Effector memory CD4-positive, alpha-beta T cell (primary cell): ENCODE results near the gene IL33.

Experiments
- DNase-seq, 3 donors: peaks; one replicate each; pipeline ENCODE4 v3.0.0-alpha.2; 2020
- H3K27ac ChIP-seq: 2 replicates; pipeline ENCODE4 v1.7.0; 2013; ENCODE audit warnings: mild to moderate bottlenecking, low read length, moderate library complexity; ENCODE audit not compliant: insufficient read depth, poor library complexity, severe bottlenecking
- H3K27me3 ChIP-seq: replicated peaks from 2 replicates; pipeline ENCODE4 v1.7.0; 2013; ENCODE audit warnings: mild to moderate bottlenecking, low read length; ENCODE audit not compliant: insufficient read depth, control insufficient read depth, poor library complexity, severe bottlenecking
- H3K36me3 ChIP-seq: 2 replicates; pipeline ENCODE4 v1.7.0; 2013; ENCODE audit warnings: mild to moderate bottlenecking, low read length, moderate library complexity; ENCODE audit not compliant: control insufficient read depth, insufficient read depth
- H3K4me1 ChIP-seq: 2 replicates; pipeline ENCODE4 v1.7.0; 2013; ENCODE audit warnings: low read length, mild to moderate bottlenecking; ENCODE audit not compliant: control insufficient read depth, insufficient read depth, poor library complexity, severe bottlenecking
- H3K4me3 ChIP-seq: 2 replicates; pipeline ENCODE4 v1.7.0; 2013; ENCODE audit warnings: low read length, low read depth, mild to moderate bottlenecking; ENCODE audit not compliant: insufficient read depth, poor library complexity, severe bottlenecking
- H3K9me3 ChIP-seq: 2 replicates; pipeline ENCODE4 v1.7.0; 2013; ENCODE audit warnings: mild to moderate bottlenecking, low read length, moderate library complexity; ENCODE audit not compliant: control insufficient read depth

IL33 gene

DNA sequence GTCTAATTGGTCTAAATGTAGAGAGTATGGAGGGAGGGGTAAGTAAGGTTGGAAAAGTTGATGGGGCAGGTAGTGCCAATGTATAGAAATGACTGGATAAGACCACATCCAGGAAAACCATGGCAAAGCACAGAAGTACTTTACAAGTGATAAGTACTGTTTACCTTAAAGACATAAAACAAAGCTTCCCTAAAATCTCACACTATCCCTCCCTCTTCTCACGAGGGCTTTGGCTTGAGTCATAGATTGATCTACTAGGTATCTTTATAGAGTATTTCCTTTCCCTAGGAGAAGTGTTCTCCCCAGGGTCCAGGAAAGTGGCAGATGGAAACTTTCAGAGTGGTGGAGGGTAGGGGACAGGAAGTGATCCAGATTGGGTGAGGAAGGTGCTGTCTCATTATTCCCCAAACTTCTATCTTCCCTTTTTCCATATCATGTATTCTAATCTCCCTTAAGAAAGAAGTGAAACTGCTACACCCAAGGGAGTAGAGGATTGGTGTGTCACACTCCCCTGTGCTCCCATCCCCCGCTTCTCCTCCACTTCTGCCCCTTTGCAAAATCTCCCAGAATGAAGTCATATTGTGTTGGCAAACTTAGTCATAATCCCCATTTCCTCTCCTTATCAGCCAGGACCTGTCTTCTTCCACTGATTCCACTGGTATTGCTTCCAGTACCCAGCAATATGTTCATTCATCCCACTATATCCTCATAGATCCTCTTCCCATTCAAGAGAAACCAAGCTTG, 14.6 kb downstream of the IL33 start:
- no peaks in the 10 kb centered on the region for H3K27me3 ChIP-seq
- H3K4me3 ChIP-seq = no peak overlapping the region
- no peaks in the 10 kb centered on the region for H3K36me3 ChIP-seq
- H3K4me1 ChIP-seq = no peaks in the 10 kb centered on the region
- H3K9me3 ChIP-seq = no peaks in the 10 kb centered on the region
- no peak for DNase-seq
- H3K27ac ChIP-seq = no peak overlapping the region

DNA sequence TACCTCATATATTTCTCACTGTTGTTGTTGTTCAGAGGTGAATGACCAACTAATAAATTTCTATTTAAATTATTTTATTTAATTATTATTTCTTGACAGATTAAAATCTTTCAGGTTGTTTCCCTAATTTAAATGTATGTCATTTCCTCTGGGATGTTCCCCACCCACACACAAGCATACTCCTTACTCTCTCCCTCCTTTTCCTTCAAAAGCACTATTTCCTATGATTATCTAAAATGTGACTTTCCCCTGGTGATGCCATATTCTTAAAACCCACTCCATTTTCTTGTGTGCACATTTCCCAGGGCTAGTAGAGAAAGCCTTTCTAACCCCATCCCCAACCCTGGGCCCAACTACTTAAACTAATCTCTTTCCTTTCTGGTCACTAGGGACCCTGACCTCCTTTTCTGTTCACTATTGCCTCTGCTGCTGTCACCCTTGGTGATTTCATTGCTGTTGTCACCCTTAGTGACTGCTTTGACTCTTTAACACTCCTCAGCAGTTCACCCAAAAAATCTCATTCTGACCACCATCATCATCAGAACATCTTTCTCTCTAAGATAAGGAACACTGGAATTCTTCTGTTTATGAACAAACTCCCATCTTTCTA, 16.8 kb downstream of the IL33 start:
- DNase-seq = no peak
- no peaks in the 10 kb centered on the region for H3K4me1 ChIP-seq
- no peaks in the 10 kb centered on the region for H3K27me3 ChIP-seq
- no peak overlapping the region for H3K4me3 ChIP-seq
- no peak overlapping the region for H3K27ac ChIP-seq
- H3K36me3 ChIP-seq = no peaks in the 10 kb centered on the region
- no peaks in the 10 kb centered on the region for H3K9me3 ChIP-seq

DNA sequence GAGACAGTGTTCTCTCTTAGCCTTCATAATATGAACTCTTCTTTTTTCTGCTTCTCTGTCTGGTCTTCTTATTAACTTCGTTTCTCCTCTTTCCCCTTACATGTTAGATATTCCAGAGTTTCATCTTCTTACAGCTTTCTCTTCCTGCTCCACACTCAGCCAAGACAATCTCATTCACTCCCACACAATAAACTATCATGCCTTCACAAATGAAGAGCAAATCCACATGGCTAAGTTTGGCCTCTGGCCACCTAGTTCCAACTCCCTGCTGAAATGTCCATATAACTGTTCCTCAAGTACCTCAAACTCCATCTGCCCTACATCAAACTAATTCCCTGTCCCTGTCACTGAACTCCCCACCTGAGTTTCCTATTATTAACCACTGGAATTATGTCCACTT, 18.4 kb downstream of the IL33 start:
- Histone ChIP-seq H3K36me3 (no peaks in the 10 kb centered on the region), H3K27me3 (no peaks in the 10 kb centered on the region), H3K9me3 (no peaks in the 10 kb centered on the region), H3K4me3 (no peak overlapping the region), H3K4me1 (no peaks in the 10 kb centered on the region), H3K27ac (no peak overlapping the region)
- no peak for DNase-seq

DNA sequence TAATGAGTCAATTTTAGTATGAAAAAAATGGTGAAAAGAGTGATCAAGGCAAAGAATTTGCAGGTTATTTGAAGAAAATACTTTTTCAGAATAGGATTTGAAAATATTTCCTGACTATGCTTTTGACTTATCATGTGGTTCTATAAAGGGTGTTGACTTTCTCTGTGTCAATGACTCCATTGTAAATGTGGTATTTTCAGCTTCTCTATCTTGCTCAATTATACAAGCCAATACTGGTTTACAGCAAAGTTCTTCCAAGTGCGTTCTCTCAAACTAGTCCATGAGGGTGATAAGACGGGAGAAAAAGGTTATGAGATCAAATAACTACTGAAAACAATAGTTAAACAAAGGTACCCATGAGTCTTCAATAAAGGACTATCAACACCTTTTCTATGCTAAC, 21.7 kb downstream of the IL33 start:
- no peak for DNase-seq
- Histone ChIP-seq H3K4me1 (no peaks in the 10 kb centered on the region), H3K4me3 (no peak overlapping the region), H3K36me3 (no peaks in the 10 kb centered on the region), H3K27ac (no peak overlapping the region), H3K9me3 (no peaks in the 10 kb centered on the region), H3K27me3 (no peaks in the 10 kb centered on the region)

DNA sequence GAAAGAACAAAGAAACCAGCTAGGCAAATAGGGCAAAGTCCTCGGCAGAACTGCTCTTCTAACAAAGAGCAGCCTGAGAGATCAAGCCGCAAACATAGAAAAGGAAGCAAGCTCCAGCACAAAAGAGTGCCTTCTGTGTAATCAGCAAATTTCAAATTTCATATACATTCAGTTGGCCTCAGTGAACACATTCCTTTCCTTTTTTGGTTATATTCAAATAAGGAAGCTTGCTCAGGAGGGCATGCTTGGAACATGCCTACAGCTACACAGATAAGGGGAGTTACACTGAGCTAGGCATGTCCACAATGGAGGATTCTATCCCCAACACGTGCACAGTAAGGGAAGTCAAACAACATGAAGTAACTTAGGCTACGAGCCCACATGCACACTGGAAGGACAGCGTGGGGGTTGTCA, 23.4 kb downstream of the IL33 start:
- DNase-seq = no peak
- H3K27ac ChIP-seq = no peak overlapping the region
- H3K4me3 ChIP-seq = no peak overlapping the region
- no peaks in the 10 kb centered on the region for H3K4me1 ChIP-seq
- H3K36me3 ChIP-seq = no peaks in the 10 kb centered on the region
- H3K9me3 ChIP-seq = no peaks in the 10 kb centered on the region
- H3K27me3 ChIP-seq = no peaks in the 10 kb centered on the region

DNA sequence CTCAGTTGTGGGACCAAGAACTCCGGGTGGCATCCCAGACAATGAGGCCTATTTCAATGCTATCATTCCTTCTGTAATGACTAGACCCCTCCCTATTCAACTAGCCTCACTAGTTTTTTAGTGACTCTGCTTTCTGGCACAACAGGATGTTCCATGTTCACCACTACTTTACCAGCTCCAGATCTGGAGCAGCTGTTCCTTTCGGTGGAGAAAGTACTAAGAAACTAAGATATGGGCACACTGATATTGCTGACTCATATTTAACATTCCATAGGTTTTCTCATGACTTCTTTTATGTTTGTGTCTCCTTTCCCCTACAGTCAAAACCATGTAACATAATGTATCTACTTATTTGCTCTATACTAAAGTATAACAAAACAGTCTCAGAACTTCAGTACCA, 24.1 kb downstream of the IL33 start:
- H3K27me3 ChIP-seq = no peaks in the 10 kb centered on the region
- DNase-seq = no peak
- no peak overlapping the region for H3K4me3 ChIP-seq
- no peak overlapping the region for H3K27ac ChIP-seq
- H3K4me1 ChIP-seq = no peaks in the 10 kb centered on the region
- no peaks in the 10 kb centered on the region for H3K9me3 ChIP-seq
- no peaks in the 10 kb centered on the region for H3K36me3 ChIP-seq

DNA sequence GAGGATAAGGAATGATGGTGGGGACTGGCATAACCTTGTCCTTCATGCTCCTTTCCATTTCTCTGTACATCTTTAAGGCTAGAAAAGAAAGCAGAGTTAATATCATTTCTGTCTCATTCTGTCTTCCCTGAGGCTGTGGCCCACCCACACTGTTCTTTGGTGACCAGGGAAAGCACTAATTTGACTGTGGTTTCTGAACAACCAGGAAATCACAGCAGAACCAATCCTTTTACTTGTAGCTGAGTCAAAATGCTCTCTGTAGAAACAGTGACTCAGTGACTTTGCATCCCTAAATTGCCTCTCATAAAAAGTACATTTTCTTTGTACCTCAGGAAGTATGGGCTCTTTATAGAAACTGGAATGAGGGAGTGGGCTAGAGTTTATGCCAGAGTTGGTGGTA, 28.1 kb downstream of the IL33 start:
- no peaks in the 10 kb centered on the region for H3K36me3 ChIP-seq
- no peak for DNase-seq
- H3K4me1 ChIP-seq = no peaks in the 10 kb centered on the region
- H3K9me3 ChIP-seq = no peaks in the 10 kb centered on the region
- no peak overlapping the region for H3K27ac ChIP-seq
- no peaks in the 10 kb centered on the region for H3K27me3 ChIP-seq
- H3K4me3 ChIP-seq = no peak overlapping the region

DNA sequence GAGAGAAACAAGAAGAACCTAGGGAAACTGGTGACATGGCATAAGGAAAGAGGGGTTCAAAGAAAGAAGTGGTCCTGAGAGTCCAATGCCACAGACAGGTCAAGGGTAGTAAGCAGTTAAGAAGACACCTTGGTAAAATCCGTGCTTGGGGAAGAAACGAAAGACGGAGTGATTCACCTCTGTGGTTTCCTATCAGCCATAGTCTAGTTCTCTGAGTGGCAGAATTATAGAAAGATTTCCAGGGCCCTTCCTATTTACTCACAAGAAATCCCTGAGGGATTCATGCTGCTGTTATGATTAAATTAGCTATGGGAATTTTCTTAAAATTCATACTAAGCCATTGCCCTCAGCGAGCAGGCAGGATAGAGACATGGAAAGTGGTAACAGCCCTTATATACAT, 31.7 kb downstream of the IL33 start:
- no peak for DNase-seq
- Histone ChIP-seq H3K27ac (no peak overlapping the region), H3K4me3 (no peak overlapping the region), H3K9me3 (no peaks in the 10 kb centered on the region), H3K27me3 (no peaks in the 10 kb centered on the region), H3K4me1 (no peaks in the 10 kb centered on the region), H3K36me3 (no peaks in the 10 kb centered on the region)

DNA sequence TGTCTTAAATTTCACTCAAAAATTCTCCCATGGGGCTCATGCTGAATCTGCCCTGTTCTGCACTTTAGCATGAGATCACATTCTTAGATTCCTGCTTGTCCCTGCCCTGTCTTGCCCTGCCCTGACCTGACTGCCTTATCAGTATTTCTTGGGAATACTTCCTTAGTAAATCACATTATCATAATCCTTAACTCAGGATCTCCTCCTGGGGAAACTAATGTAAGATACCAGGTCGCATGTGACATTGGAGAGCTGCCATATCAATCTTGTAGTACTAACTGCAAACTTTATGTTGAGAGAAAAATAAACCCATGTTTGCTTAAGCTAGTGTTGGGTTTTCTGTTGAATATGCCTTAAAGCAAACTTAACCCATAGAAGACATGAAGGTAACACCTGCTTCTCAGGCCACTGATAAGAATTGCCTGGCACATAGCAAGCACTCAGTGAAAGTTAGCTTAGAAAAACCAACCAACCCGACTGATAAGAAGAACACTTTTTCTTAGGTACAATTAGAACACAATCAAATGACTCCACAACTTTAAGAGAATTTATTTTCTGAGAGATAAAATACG, 53.3 kb downstream of the IL33 start:
- Histone ChIP-seq H3K27me3 (no peaks in the 10 kb centered on the region), H3K4me3 (no peak overlapping the region), H3K27ac (no peak overlapping the region), H3K36me3 (no peaks in the 10 kb centered on the region), H3K9me3 (no peaks in the 10 kb centered on the region), H3K4me1 (no peaks in the 10 kb centered on the region)
- DNase-seq = no peak

DNA sequence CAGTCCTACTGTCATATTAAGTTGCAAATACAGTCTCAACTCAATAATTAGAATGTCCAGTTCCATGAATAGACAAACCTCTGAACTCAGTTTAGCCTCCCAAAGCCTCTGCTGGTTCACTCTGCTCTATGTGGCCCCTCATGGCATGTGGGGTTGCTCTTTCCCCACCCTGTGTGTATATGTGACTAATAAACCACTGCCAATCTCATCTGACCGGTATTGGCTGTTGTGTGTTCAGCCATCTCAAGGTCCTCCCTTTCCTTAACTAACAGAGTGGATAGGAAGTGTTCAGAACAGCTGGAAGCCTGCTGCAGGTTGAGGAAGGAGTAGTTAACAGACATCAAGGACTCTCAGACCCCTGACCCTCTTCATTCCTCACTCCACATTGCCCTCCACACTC, 55.3 kb downstream of the IL33 start:
- H3K27me3 ChIP-seq = no peaks in the 10 kb centered on the region
- no peak for DNase-seq
- H3K4me3 ChIP-seq = no peak overlapping the region
- no peaks in the 10 kb centered on the region for H3K36me3 ChIP-seq
- no peaks in the 10 kb centered on the region for H3K9me3 ChIP-seq
- no peaks in the 10 kb centered on the region for H3K4me1 ChIP-seq
- H3K27ac ChIP-seq = no peak overlapping the region
